Mesendoderm (in vitro differentiated cells): Measurements from ENCODE around the gene MARCHF9.

Experiments
- DNase-seq: peaks from one replicate; pipeline ENCODE4 v3.0.0; 2013
- H2AK5ac ChIP-seq: 2 replicates; pipeline ENCODE4 v1.6.1; 2013; ENCODE audit warnings: low read length, inconsistent platforms
- H2BK120ac ChIP-seq: 2 replicates; pipeline ENCODE4 v1.6.1; 2013; ENCODE audit warnings: low read depth, mild to moderate bottlenecking, low read length, moderate library complexity, mixed read lengths
- H2BK15ac ChIP-seq: replicated peaks from 2 replicates; pipeline ENCODE4 v1.6.1; 2013; ENCODE audit warnings: low read depth, mild to moderate bottlenecking, moderate library complexity
- H2BK5ac ChIP-seq: 2 replicates; pipeline ENCODE4 v1.6.1; 2013; ENCODE audit warnings: low read length, inconsistent platforms
- H3K18ac ChIP-seq: 2 replicates; pipeline ENCODE4 v1.6.1; 2013; ENCODE audit warnings: mild to moderate bottlenecking, low read length, mixed read lengths
- H3K23ac ChIP-seq: one replicate; pipeline ENCODE4 v1.6.1; 2013; ENCODE audit warnings: low read length
- H3K27ac ChIP-seq: 2 replicates; pipeline ENCODE4 v1.5.1; 2013; ENCODE audit warnings: low read depth, mild to moderate bottlenecking, inconsistent platforms, low read length, moderate library complexity
- H3K27me3 ChIP-seq: 2 replicates; pipeline ENCODE4 v1.6.1; 2013; ENCODE audit warnings: low read length, control low read depth, mild to moderate bottlenecking, inconsistent platforms; ENCODE audit not compliant: insufficient read depth, poor library complexity
- H3K36me3 ChIP-seq: 2 replicates; pipeline ENCODE4 v1.6.1; 2013; ENCODE audit warnings: low read length, inconsistent platforms; ENCODE audit not compliant: control insufficient read depth, insufficient read depth
- H3K4ac ChIP-seq: one replicate; pipeline ENCODE4 v1.6.1; 2013; ENCODE audit warnings: low read depth, mild to moderate bottlenecking, low read length, moderate library complexity
- H3K4me1 ChIP-seq: 2 replicates; pipeline ENCODE4 v1.6.1; 2013; ENCODE audit warnings: low read depth, low read length, inconsistent platforms; ENCODE audit not compliant: control insufficient read depth
- H3K4me2 ChIP-seq: 2 replicates; pipeline ENCODE4 v1.6.1; 2013; ENCODE audit warnings: low read length
- H3K4me3 ChIP-seq: 2 replicates; pipeline ENCODE4 v1.5.1; 2013; ENCODE audit warnings: mild to moderate bottlenecking, low read length
- H3K56ac ChIP-seq: one replicate; pipeline ENCODE4 v1.6.1; 2013; ENCODE audit warnings: low read length
- H3K79me1 ChIP-seq: 2 replicates; pipeline ENCODE4 v1.6.1; 2013; ENCODE audit warnings: low read length, inconsistent platforms
- H3K79me2 ChIP-seq: 2 replicates; pipeline ENCODE4 v1.6.1; 2013; ENCODE audit warnings: mild to moderate bottlenecking, low read length; ENCODE audit not compliant: control insufficient read depth, insufficient read depth
- H3K9ac ChIP-seq: 2 replicates; pipeline ENCODE4 v1.6.1; 2013; ENCODE audit warnings: low read length, inconsistent platforms
- H4K5ac ChIP-seq: one replicate; pipeline ENCODE4 v1.6.1; 2013; ENCODE audit warnings: low read length
- H4K8ac ChIP-seq: one replicate; pipeline ENCODE4 v1.6.1; 2013; ENCODE audit warnings: low read depth, mild to moderate bottlenecking, control low read depth, low read length, moderate library complexity
- WGBS: extraction: QIAGEN DNeasy Blood & Tissue Kit; methylation state at CpG from one replicate; pipeline ENCODE4 v1.1.7; 2013; ENCODE audit warnings: low lambda C conversion rate, missing lambda C conversion rate; ENCODE audit not compliant: insufficient coverage; ENCODE audit errors: extremely low coverage; 5-methylcytosine and 5-hydroxymethylcytosine counted together

Gene MARCHF9

GRCh38 chr12:57743769-57744168 is 11.1 kb upstream of the MARCHF9 start:
- H3K56ac ChIP-seq, result no peak overlapping the region
- no peak overlapping the region for H3K23ac ChIP-seq
- no peak overlapping the region for H2BK15ac ChIP-seq
- no peaks in the 10 kb centered on the region for H3K79me1 ChIP-seq
- H3K4me3 ChIP-seq, result no peak overlapping the region
- H2BK5ac ChIP-seq, result no peak overlapping the region
- no CpG with 5 or more reads among the region's 2 CpGs for WGBS
- peaks cover 5% of the 10 kb centered on the region for H3K36me3 ChIP-seq
- H3K4me2 ChIP-seq, result no peak overlapping the region
- no peak overlapping the region for H2BK120ac ChIP-seq
- no peaks in the 10 kb centered on the region for H3K4me1 ChIP-seq
- H3K4ac ChIP-seq, result no peak overlapping the region
- no peak overlapping the region for H3K18ac ChIP-seq
- DNase-seq, result no peak
- no peak overlapping the region for H4K8ac ChIP-seq
- H4K5ac ChIP-seq, result no peak overlapping the region
- no peak overlapping the region for H3K27ac ChIP-seq
- peaks cover 19% of the 10 kb centered on the region for H3K27me3 ChIP-seq
- no peak overlapping the region for H3K9ac ChIP-seq
- no peak overlapping the region for H2AK5ac ChIP-seq
- H3K79me2 ChIP-seq, result no peaks in the 10 kb centered on the region

DNA sequence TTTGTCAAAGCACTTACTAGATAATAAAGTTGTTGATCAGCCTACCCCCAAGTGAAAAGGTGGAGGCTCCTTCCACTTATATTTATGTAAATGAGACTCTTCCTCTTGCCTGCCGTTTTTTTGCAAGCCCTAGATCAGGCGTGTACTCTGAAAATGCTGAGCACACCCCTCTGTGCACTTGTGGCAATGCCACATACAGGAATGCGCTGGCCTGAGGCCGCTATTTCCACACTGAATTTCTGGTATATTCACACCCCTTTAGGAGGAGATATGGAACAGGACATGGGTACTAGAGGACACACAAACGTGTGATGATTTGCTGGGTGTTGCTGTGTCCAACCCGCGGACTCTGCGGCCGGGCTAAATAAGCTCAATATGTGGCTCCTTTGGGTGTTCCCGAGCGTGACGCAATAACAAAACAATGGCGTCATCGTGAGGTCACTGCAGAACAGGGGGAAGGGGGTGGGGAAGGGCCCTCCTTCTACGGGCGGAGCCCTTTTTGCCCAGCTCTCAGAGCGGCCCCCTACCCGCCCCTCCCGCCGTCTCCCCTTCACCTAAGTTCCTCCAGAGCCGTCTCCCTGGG is 10.6 kb upstream of the MARCHF9 start:
- no peak overlapping the region for H3K27ac ChIP-seq
- H3K4me1 ChIP-seq, result no peaks in the 10 kb centered on the region
- peak overlapping the region; percentile 36 for H3K4me2 ChIP-seq
- no peak for DNase-seq
- H4K5ac ChIP-seq, result no peak overlapping the region
- peak overlapping the region; percentile 46 for H3K9ac ChIP-seq
- peaks cover 17% of the 10 kb centered on the region for H3K27me3 ChIP-seq
- H3K79me1 ChIP-seq, result no peaks in the 10 kb centered on the region
- H2BK15ac ChIP-seq, result no peak overlapping the region
- no peaks in the 10 kb centered on the region for H3K79me2 ChIP-seq
- H2AK5ac ChIP-seq, result no peak overlapping the region
- H3K56ac ChIP-seq, result peak overlapping the region; percentile 73
- no peak overlapping the region for H3K4ac ChIP-seq
- H2BK120ac ChIP-seq, result no peak overlapping the region
- no CpG with 5 or more reads among the region's 21 CpGs for WGBS
- H4K8ac ChIP-seq, result no peak overlapping the region
- peak overlapping the region; percentile 28 for H3K4me3 ChIP-seq
- H3K23ac ChIP-seq, result no peak overlapping the region
- H2BK5ac ChIP-seq, result no peak overlapping the region
- peak overlapping the region; percentile 35 for H3K18ac ChIP-seq
- peaks cover 5% of the 10 kb centered on the region for H3K36me3 ChIP-seq

- Histone ChIP-seq H3K27ac (peak within 1 kb of the TSS; percentile 69), H2BK5ac (peak within 1 kb of the TSS; percentile 94), H2AK5ac (no peak within 1 kb of the TSS), H3K4me1 (no peaks in the 10 kb centered on the region), H3K27me3 (peaks cover 10% of the 10 kb centered on the region), H3K56ac (peak within 1 kb of the TSS; percentile 94), H4K8ac (peak within 1 kb of the TSS; percentile 93), H3K79me2 (no peaks in the 10 kb centered on the region), H3K4me2 (peak within 1 kb of the TSS; percentile 84), H3K4ac (peak within 1 kb of the TSS; percentile 96), H3K23ac (no peak within 1 kb of the TSS), H3K79me1 (no peaks in the 10 kb centered on the region), H3K9ac (peak within 1 kb of the TSS; percentile 83), H2BK15ac (no peak within 1 kb of the TSS), H3K18ac (peak within 1 kb of the TSS; percentile 94), H3K36me3 (peaks cover 5% of the 10 kb centered on the region), H2BK120ac (no peak within 1 kb of the TSS), H3K4me3 (peak within 1 kb of the TSS; percentile 89), H4K5ac (no peak within 1 kb of the TSS)
- peak; percentile 98 for DNase-seq
- WGBS, result no CpG with 5 or more reads among the region's 29 CpGs
These were observed 10.0 kb upstream of the MARCHF9 start, which contains the start of gene TSPAN31 for GRCh38 chr12:57744777-57745484. TSS of gene TSPAN31 (plus strand) at chr12:57745039. CDS start at chr12:57745155, 116 bp downstream.

DNA sequence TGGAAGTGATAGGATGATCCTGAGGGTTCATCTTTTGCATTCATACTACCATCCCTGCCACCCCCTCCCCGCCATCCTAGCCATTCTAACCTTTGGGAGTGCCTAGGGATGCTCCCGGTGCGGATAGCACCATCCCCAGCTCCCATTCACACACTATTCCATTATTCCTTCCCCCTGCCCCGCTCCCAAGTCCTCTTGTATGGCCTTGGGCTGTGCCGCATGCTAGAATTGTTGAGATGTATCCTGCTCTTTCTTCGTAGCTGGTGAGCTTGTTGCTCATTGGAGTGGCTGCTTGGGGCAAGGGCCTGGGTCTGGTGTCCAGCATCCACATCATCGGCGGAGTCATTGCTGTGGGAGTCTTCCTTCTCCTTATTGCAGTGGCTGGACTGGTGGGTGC is 9.4 kb upstream of the MARCHF9 start:
- Histone ChIP-seq H3K4me3 (peak overlapping the region; percentile 89), H4K8ac (no peak overlapping the region), H3K4me1 (no peaks in the 10 kb centered on the region), H3K36me3 (peaks cover 5% of the 10 kb centered on the region), H2BK5ac (no peak overlapping the region), H3K27me3 (peaks cover 5% of the 10 kb centered on the region), H3K23ac (no peak overlapping the region), H3K4ac (no peak overlapping the region), H2BK15ac (no peak overlapping the region), H3K79me1 (peaks cover 2% of the 10 kb centered on the region), H4K5ac (no peak overlapping the region), H3K56ac (peak overlapping the region; percentile 94), H3K9ac (peak overlapping the region; percentile 83), H2BK120ac (no peak overlapping the region), H3K79me2 (peaks cover 3% of the 10 kb centered on the region), H3K4me2 (peak overlapping the region; percentile 84), H3K27ac (no peak overlapping the region), H2AK5ac (no peak overlapping the region), H3K18ac (no peak overlapping the region)
- peak; percentile 42 for DNase-seq
- WGBS, result no CpG with 5 or more reads among the region's 8 CpGs

- peaks cover 8% of the 10 kb centered on the region for H3K79me1 ChIP-seq
- no peak for DNase-seq
- H2BK5ac ChIP-seq, result no peak overlapping the region
- no peak overlapping the region for H3K56ac ChIP-seq
- no CpG with 5 or more reads among the region's 3 CpGs for WGBS
- H2BK120ac ChIP-seq, result no peak overlapping the region
- no peak overlapping the region for H3K23ac ChIP-seq
- H3K27ac ChIP-seq, result no peak overlapping the region
- H4K8ac ChIP-seq, result no peak overlapping the region
- peaks cover 4% of the 10 kb centered on the region for H3K4me1 ChIP-seq
- no peak overlapping the region for H3K4me3 ChIP-seq
- H2BK15ac ChIP-seq, result no peak overlapping the region
- no peaks in the 10 kb centered on the region for H3K27me3 ChIP-seq
- peaks cover 5% of the 10 kb centered on the region for H3K36me3 ChIP-seq
- H4K5ac ChIP-seq, result no peak overlapping the region
- no peak overlapping the region for H3K18ac ChIP-seq
- no peak overlapping the region for H3K4me2 ChIP-seq
- H3K4ac ChIP-seq, result no peak overlapping the region
- no peak overlapping the region for H3K9ac ChIP-seq
- no peak overlapping the region for H2AK5ac ChIP-seq
- H3K79me2 ChIP-seq, result peaks cover 8% of the 10 kb centered on the region
These were observed 8.9 kb upstream of the MARCHF9 start for GRCh38 chr12:57746025-57746424.
